OCI-LY3 (cell line): ENCODE measurements around the gene BMP8B.
A peak's percentile ranks its signal among the peaks of the same experiment; 100 is the strongest.
"Not testable (repeated sequence)": the region's sequence is repeated elsewhere in the genome, so short reads cannot be mapped to it uniquely, and the experiment has no call there.

Experiments used
- H2AFZ ChIP-seq: fragments of 200-600, 300-600 bp; shearing (Covaris generic); 2 replicates; pipeline ENCODE4 v1.6.0; 2014; ENCODE audit warnings: antibody characterized with exemption, low read depth, low read length
- H3K27ac ChIP-seq: fragments of 200-600, 300-600 bp; sonication (generic); 2 replicates; pipeline ENCODE4 v1.5.1; 2014; ENCODE audit warnings: mild to moderate bottlenecking, low read length, moderate library complexity, mixed read lengths
- H3K27me3 ChIP-seq: fragments of 200-600, 300-600 bp; sonication (generic); 2 replicates; pipeline ENCODE4 v1.6.1; 2014; ENCODE audit warnings: low read depth, low read length, mixed read lengths
- H3K36me3 ChIP-seq: fragments of 200-600, 300-600 bp; sonication (generic); replicated peaks from 2 replicates; pipeline ENCODE3; 2014; ENCODE audit warnings: low read depth, low read length, mixed read lengths
- H3K4me1 ChIP-seq: fragments of 300-600, 200-600 bp; sonication (generic); 2 replicates; pipeline ENCODE4 v1.6.1; 2014; ENCODE audit warnings: low read length, mixed read lengths
- H3K4me2 ChIP-seq: fragments of 200-600, 300-600 bp; sonication (generic); 2 replicates; pipeline ENCODE4 v1.6.1; 2014; ENCODE audit warnings: low read length, mixed read lengths
- H3K4me3 ChIP-seq: fragments of 300-600, 200-600 bp; sonication (generic); 2 replicates; pipeline ENCODE4 v1.5.1; 2014; ENCODE audit warnings: antibody characterized with exemption, mild to moderate bottlenecking, low read length, moderate library complexity
- H3K79me2 ChIP-seq: fragments of 300-600, 200-600 bp; shearing (Covaris generic); 2 replicates; pipeline ENCODE4 v1.6.1; 2014; ENCODE audit warnings: mild to moderate bottlenecking, low read length, mixed read lengths
- H3K9ac ChIP-seq: fragments of 300-600, 200-600 bp; shearing (Covaris generic); 2 replicates; pipeline ENCODE4 v1.6.0; 2014; ENCODE audit warnings: mild to moderate bottlenecking, low read length, moderate library complexity
- H3K9me3 ChIP-seq: fragments of 200-600, 300-600 bp; shearing (Covaris generic); 2 replicates; pipeline ENCODE4 v1.6.1; 2014; ENCODE audit warnings: low read length, mixed read lengths; ENCODE audit not compliant: insufficient read depth
- H4K20me1 ChIP-seq: fragments of 200-600, 300-600 bp; sonication (generic); 2 replicates; pipeline ENCODE4 v1.6.1; 2016; ENCODE audit warnings: low read length, mixed read lengths; ENCODE audit not compliant: insufficient read depth
- EZH2phosphoT487 ChIP-seq: fragments of 200-600 bp; shearing (Covaris generic); IDR thresholded peaks from 2 replicates; pipeline ENCODE4 v1.6.1; 2018; ENCODE audit warnings: antibody characterized with exemption, mixed run types, low read depth
- TF ChIP-seq, protein P1 (sequence below): fragments of 200-600, 300-600 bp; sonication (generic); IDR thresholded peaks from 2 replicates; pipeline ENCODE4 v1.5.1; 2014; ENCODE audit warnings: antibody characterized with exemption, low read length, low read depth

Gene BMP8B

DNA sequence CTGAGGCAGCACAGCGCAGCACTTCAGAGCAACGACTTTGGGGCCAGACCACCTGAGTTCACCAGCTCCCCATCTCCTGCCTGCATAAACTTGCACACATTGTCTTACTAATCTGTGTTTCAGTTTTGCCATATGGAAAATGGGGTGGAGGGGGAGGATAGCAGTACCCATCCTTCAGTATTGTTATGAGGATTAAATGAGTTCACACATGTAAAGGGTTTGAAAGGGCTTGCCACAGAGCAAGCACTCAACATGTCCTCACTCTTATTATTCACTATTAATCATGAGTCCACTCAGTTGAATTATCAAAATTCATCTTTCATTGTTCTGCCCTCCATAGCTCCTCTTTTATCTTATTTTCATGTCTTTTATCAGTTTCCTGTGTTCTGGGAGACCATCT is 40.1 kb upstream of the BMP8B start:
- no peak for TF ChIP-seq EZH2phosphoT487
- TF ChIP-seq, protein P1, sequence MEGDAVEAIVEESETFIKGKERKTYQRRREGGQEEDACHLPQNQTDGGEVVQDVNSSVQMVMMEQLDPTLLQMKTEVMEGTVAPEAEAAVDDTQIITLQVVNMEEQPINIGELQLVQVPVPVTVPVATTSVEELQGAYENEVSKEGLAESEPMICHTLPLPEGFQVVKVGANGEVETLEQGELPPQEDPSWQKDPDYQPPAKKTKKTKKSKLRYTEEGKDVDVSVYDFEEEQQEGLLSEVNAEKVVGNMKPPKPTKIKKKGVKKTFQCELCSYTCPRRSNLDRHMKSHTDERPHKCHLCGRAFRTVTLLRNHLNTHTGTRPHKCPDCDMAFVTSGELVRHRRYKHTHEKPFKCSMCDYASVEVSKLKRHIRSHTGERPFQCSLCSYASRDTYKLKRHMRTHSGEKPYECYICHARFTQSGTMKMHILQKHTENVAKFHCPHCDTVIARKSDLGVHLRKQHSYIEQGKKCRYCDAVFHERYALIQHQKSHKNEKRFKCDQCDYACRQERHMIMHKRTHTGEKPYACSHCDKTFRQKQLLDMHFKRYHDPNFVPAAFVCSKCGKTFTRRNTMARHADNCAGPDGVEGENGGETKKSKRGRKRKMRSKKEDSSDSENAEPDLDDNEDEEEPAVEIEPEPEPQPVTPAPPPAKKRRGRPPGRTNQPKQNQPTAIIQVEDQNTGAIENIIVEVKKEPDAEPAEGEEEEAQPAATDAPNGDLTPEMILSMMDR, result no peak
- H3K4me3 ChIP-seq, result no peak overlapping the region

DNA sequence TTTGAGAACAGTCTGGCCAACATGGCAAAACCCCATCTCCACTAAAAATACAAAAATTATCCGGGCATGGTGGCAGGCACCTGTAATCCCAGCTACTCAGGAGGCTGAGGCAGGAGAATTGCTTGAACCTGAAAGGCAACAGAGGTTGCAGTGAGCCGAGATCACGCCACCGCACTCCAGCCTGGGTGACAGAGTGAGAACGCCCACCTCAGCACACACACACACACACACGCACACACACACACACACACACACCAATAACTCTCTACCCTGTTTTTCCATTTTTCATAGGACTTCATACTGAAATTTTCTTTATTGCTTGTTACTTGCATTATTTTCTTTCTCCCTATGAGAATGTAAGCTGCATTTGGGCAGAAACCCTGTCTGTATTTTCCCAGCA is 39.6 kb upstream of the BMP8B start:
- H3K9ac ChIP-seq, H3K79me2 ChIP-seq, H3K4me3 ChIP-seq, H3K4me2 ChIP-seq, H4K20me1 ChIP-seq, H3K9me3 ChIP-seq, H2AFZ ChIP-seq, H3K27ac ChIP-seq, H3K27me3 ChIP-seq, H3K36me3 ChIP-seq: not testable (repeated sequence)
- H3K4me1 ChIP-seq, result peaks cover 17% of the 10 kb centered on the region

More for the DNA sequence above, 40.1 kb upstream of the BMP8B start:
- Histone ChIP-seq H3K27ac (no peak overlapping the region), H3K79me2 (no peaks in the 10 kb centered on the region), H2AFZ (no peak overlapping the region), H3K36me3 (no peaks in the 10 kb centered on the region), H3K27me3 (no peaks in the 10 kb centered on the region), H3K9ac (no peak overlapping the region), H3K9me3 (no peaks in the 10 kb centered on the region), H4K20me1 (no peaks in the 10 kb centered on the region), H3K4me2 (no peak overlapping the region), H3K4me1 (peaks cover 17% of the 10 kb centered on the region)

DNA sequence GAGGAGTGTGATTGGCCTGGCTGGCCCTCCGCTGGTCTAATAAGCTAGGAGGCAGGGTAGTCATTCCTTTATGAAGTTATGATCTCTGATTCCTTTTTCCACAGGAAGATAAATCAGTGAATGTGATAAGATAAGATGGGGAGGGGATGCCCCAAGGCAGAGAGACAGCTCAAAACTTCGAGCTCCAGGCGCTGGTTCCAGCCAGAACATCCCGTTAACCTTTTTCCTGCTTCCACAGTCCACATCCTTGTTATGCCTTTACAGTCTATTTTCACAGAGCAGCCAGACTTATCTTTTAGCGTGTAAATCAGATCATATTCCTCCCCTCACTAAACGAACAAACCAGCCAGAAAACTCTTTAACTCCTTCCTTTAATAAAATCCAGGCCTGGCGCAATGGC is 38.5 kb upstream of the BMP8B start:
- no peak overlapping the region for H3K9ac ChIP-seq
- no peaks in the 10 kb centered on the region for H3K79me2 ChIP-seq
- H3K27ac ChIP-seq, result no peak overlapping the region
- H3K4me3 ChIP-seq, result no peak overlapping the region
- peaks cover 17% of the 10 kb centered on the region for H3K4me1 ChIP-seq
- H4K20me1 ChIP-seq, result no peaks in the 10 kb centered on the region
- no peak overlapping the region for H2AFZ ChIP-seq
- H3K27me3 ChIP-seq, result no peaks in the 10 kb centered on the region
- no peak overlapping the region for H3K4me2 ChIP-seq
- H3K36me3 ChIP-seq, result no peaks in the 10 kb centered on the region
- H3K9me3 ChIP-seq, result no peaks in the 10 kb centered on the region
- TF ChIP-seq EZH2phosphoT487, result no peak
- TF ChIP-seq, protein P1, result no peak

DNA sequence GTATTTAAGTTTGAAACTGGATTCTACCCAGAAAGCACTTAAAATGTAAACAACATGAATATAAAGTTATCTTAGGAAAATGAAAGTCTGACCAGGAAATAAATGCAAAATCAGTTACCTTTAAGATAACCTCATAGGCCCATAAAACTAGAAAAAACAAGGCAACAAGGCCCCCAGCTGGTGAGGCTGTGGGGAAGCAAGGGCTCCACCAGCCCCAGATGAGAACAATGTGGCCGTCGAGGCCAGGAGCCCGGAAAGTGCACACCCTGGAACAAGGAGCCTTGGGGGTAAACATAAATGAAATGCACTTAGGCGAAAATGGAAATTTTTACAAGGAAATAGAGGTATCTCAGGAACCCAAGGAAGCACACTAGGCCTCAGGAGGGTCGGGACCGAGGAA is 37.9 kb upstream of the BMP8B start:
- H3K36me3 ChIP-seq, result no peaks in the 10 kb centered on the region
- no peaks in the 10 kb centered on the region for H4K20me1 ChIP-seq
- H3K4me1 ChIP-seq, result peaks cover 17% of the 10 kb centered on the region
- no peak overlapping the region for H3K9ac ChIP-seq
- no peak overlapping the region for H3K27ac ChIP-seq
- H3K4me3 ChIP-seq, result no peak overlapping the region
- H3K79me2 ChIP-seq, result no peaks in the 10 kb centered on the region
- no peaks in the 10 kb centered on the region for H3K9me3 ChIP-seq
- H3K27me3 ChIP-seq, result no peaks in the 10 kb centered on the region
- H2AFZ ChIP-seq, result no peak overlapping the region
- H3K4me2 ChIP-seq, result no peak overlapping the region
- no peak for TF ChIP-seq EZH2phosphoT487
- TF ChIP-seq, protein P1, result no peak

DNA sequence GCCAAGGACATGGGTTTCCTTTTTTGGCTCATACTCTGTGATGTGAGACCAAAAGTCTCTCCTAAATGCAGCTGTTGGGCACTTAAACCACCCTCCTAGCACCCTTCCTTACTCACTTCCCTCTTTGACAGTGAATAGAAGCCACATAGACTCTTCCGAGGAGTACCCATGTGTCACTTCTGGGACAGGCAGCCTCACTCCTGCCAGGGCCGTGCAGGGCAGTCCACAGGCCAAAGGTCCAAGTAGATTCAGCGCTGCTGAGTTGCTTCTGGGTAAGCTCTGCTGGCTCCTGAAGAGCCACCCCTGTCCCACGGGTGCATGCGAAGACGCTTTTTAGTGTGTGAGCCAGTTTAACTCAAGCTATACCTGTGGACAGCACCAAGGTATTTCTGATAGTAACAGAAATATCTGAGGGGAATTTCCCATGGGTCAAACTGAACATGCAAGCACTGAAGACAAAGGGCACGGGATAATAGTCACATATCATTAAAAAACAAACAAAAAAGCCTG is 36.8 kb upstream of the BMP8B start:
- Histone ChIP-seq H3K79me2 (no peaks in the 10 kb centered on the region), H4K20me1 (no peaks in the 10 kb centered on the region), H3K4me1 (peaks cover 17% of the 10 kb centered on the region), H3K4me2 (peak overlapping the region; percentile 58), H3K36me3 (no peaks in the 10 kb centered on the region), H3K27me3 (no peaks in the 10 kb centered on the region), H2AFZ (peak overlapping the region; percentile 52; the same call in 1 of the 2 replicates), H3K9me3 (no peaks in the 10 kb centered on the region), H3K4me3 (peak overlapping the region; percentile 10; the same call in 1 of the 2 replicates), H3K9ac (no peak overlapping the region; the same call in 1 of the 2 replicates), H3K27ac (peak overlapping the region; percentile 48)
- TF ChIP-seq, protein P1, result no peak
- no peak for TF ChIP-seq EZH2phosphoT487

DNA sequence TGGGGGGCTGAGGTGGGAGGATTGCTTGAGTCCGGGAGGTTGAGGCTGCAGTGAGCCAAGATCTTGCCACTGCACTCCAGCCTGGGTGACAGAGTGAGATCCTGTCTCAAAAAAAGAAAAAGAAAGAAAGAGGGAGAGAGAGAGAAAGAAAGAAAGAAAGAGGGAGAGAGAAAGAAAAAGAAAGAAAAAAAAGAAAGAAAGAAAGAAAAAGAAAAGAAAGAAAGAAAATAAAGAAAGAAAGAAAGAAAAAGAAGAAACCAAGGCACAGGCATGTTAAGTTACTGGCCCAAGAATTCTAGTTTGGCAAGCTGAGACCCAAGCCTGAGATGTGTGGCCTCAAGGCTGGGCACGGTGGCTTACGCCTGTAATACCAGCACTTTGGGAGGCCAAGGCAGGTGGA is 34.8 kb upstream of the BMP8B start:
- not testable (repeated sequence) for H3K27ac ChIP-seq, H3K27me3 ChIP-seq, H3K4me2 ChIP-seq, H2AFZ ChIP-seq, H4K20me1 ChIP-seq, H3K79me2 ChIP-seq, H3K9ac ChIP-seq, H3K9me3 ChIP-seq, H3K4me3 ChIP-seq, H3K36me3 ChIP-seq
- peaks cover 17% of the 10 kb centered on the region for H3K4me1 ChIP-seq
